HCT116 (cell line): ENCODE measurements around the gene CHCHD3. TPM values are rescaled to one million over a fixed set of nuclear protein-coding genes. Genes with fewer than 3 reads are reported as not detected.

Experiments used
- ATAC-seq: fragments of 200-7000 bp; cut with Tn5 transposase; 2 replicates; pipeline ENCODE4 v1.9.1; 2020; ENCODE audit warnings: mild to moderate bottlenecking, moderate library complexity
- BruUV-seq: library from RNA; stranded (reverse); fragments of 400-500 nt; replicated peaks from 2 replicates; lab custom pipeline; 2021; lab: Mats Ljungman, UMichigan
- CTCF ChIA-PET: fragments of 300-600 bp; sonication (Branson Sonifier 250); formaldehyde crosslinking; loops from one replicate; lab custom pipeline; 2021; ENCODE audit warnings: antibody characterized with exemption; lab: Charles Lee
- POLR2A ChIA-PET: fragments of 300-600, 350-600 bp; sonication (Branson Sonifier 250); formaldehyde crosslinking; loops from one replicate; lab custom pipeline; 2021; ENCODE audit warnings: antibody characterized with exemption; lab: Charles Lee
- RAD21 ChIA-PET, 2 experiments: fragments of 300-600 bp; sonication (Branson Sonifier 250); formaldehyde crosslinking; loops; one replicate each; lab custom pipeline; 2023; ENCODE audit warnings: low total read pairs in 2 of 2; ENCODE audit not compliant: uncharacterized antibody in 2 of 2, unreplicated experiment in 2 of 2, low non-redundant PET in 1 of 2; lab: Charles Lee
- DNase-seq: peaks from one replicate; pipeline ENCODE4 v3.0.0-alpha.2; 2010; ENCODE audit warnings: low read depth, low spot score
- H2AFZ ChIP-seq: fragments of 200-600 bp; shearing (Covaris generic), sonication (generic); 2 replicates; pipeline ENCODE4 v1.6.1; 2017; ENCODE audit warnings: low read depth, mixed run types, mixed read lengths, antibody characterized with exemption, low read length; ENCODE audit not compliant: poor library complexity, severe bottlenecking
- H3K27ac ChIP-seq: 2 replicates; pipeline ENCODE4 v1.5.1; 2012; ENCODE audit warnings: low read depth, low read length
- H3K27me3 ChIP-seq: fragments of 200-600 bp; sonication (generic); 2 replicates; pipeline ENCODE4 v1.6.1; 2016; ENCODE audit warnings: mixed run types, low read length, mixed read lengths; ENCODE audit not compliant: insufficient read depth
- H3K36me3 ChIP-seq, 2 experiments: fragments of 200-500 bp in 1 of 2; fragments of 200-600 bp in 1 of 2; sonication (Bioruptor generic) in 1 of 2; sonication (generic) in 1 of 2; 2 replicates each; pipeline versions ENCODE4 v1.5.1 to v1.6.1; 2014 to 2016; ENCODE audit warnings: low read length in 2 of 2, inconsistent platforms in 1 of 2, mixed read lengths in 1 of 2, mixed run types in 1 of 2; ENCODE audit not compliant: insufficient read depth in 2 of 2, control insufficient read depth in 1 of 2
- H3K4me1 ChIP-seq, 2 experiments: fragments of 200-600 bp in 1 of 2; sonication (generic) in 1 of 2; 2 replicates each; pipeline versions ENCODE4 v1.5.1 to v1.6.1; 2012 to 2017; ENCODE audit warnings: low read length in 2 of 2, inconsistent platforms in 1 of 2, mild to moderate bottlenecking in 1 of 2, mixed read lengths in 1 of 2, mixed run types in 1 of 2, moderate library complexity in 1 of 2; ENCODE audit not compliant: insufficient read depth in 2 of 2, control insufficient read depth in 1 of 2
- H3K4me2 ChIP-seq: fragments of 200-600 bp; sonication (generic); 2 replicates; pipeline ENCODE4 v1.6.1; 2017; ENCODE audit warnings: mixed run types, low read length, mixed read lengths
- H3K4me3 ChIP-seq, 2 experiments: fragments of 200-600 bp in 1 of 2; sonication (generic) in 1 of 2; replicated peaks in 1 of 2; 2 replicates each; pipeline ENCODE4 v1.5.1; 2011 to 2016; ENCODE audit warnings: low read length in 2 of 2, control low read depth in 1 of 2, low read depth in 1 of 2, mild to moderate bottlenecking in 1 of 2, mixed read lengths in 1 of 2, mixed run types in 1 of 2
- H3K79me2 ChIP-seq: fragments of 200-600 bp; sonication (generic); 2 replicates; pipeline ENCODE4 v1.6.1; 2017; ENCODE audit warnings: mild to moderate bottlenecking, mixed run types, low read length, moderate library complexity, mixed read lengths; ENCODE audit not compliant: insufficient read depth
- H3K9ac ChIP-seq: fragments of 200-600 bp; sonication (generic); 2 replicates; pipeline ENCODE4 v1.6.1; 2016; ENCODE audit warnings: low read length, mixed read lengths
- H3K9me2 ChIP-seq: fragments of 200-600 bp; sonication (generic), shearing (Covaris generic); 2 replicates; pipeline ENCODE4 v1.6.1; 2017; ENCODE audit warnings: mixed run types, mild to moderate bottlenecking, moderate library complexity; ENCODE audit not compliant: insufficient read depth
- H3K9me3 ChIP-seq, 2 experiments: fragments of 200-500 bp in 1 of 2; fragments of 200-600 bp in 1 of 2; sonication (Bioruptor generic) in 1 of 2; sonication (generic) in 1 of 2; 2 replicates each; pipeline ENCODE4 v1.6.1; 2014 to 2017; ENCODE audit warnings: low read length in 2 of 2, mixed read lengths in 2 of 2, inconsistent platforms in 1 of 2, low read depth in 1 of 2, mild to moderate bottlenecking in 1 of 2, mixed run types in 1 of 2, moderate library complexity in 1 of 2; ENCODE audit not compliant: control insufficient read depth in 1 of 2, insufficient read depth in 1 of 2
- H4K20me1 ChIP-seq: fragments of 200-600 bp; sonication (generic), shearing (Covaris generic); 2 replicates; pipeline ENCODE4 v1.6.1; 2017; ENCODE audit warnings: mixed run types, mild to moderate bottlenecking, moderate library complexity; ENCODE audit not compliant: insufficient read depth
- ATF3 ChIP-seq: IDR thresholded peaks from 2 replicates; pipeline ENCODE4 v1.6.1; 2012
- CEBPB ChIP-seq: IDR thresholded peaks from 2 replicates; pipeline ENCODE4 v1.6.1; 2012; ENCODE audit warnings: low read depth
- CTCF ChIP-seq, 3 experiments: fragments of 200-600 bp in 1 of 3; sonication (generic) in 1 of 3; IDR thresholded peaks in 2 of 3; conservative IDR thresholded peaks in 1 of 3; 2 replicates each; pipeline ENCODE4 v1.5.1; 2012 to 2017; ENCODE audit warnings: low read depth in 2 of 3, low read length in 2 of 3, antibody characterized with exemption in 1 of 3, borderline replicate concordance in 1 of 3, control low read depth in 1 of 3, mild to moderate bottlenecking in 1 of 3, mixed read lengths in 1 of 3, mixed run types in 1 of 3, moderate library complexity in 1 of 3; ENCODE audit not compliant: insufficient read depth in 1 of 3
- EGR1 ChIP-seq: IDR thresholded peaks from 2 replicates; pipeline ENCODE4 v1.6.1; 2012; ENCODE audit warnings: low read depth
- ELF1 ChIP-seq: IDR thresholded peaks from 2 replicates; pipeline ENCODE4 v1.6.1; 2012; ENCODE audit warnings: low read depth, borderline replicate concordance
- EZH2 ChIP-seq: fragments of 200-600 bp; sonication (generic); IDR thresholded peaks from 2 replicates; pipeline ENCODE4 v1.6.1; 2017; ENCODE audit warnings: antibody characterized with exemption, mixed run types
- EZH2phosphoT487 ChIP-seq: fragments of 200-600 bp; IDR thresholded peaks from 2 replicates; pipeline ENCODE4 v1.6.1; 2018; ENCODE audit warnings: antibody characterized with exemption, borderline replicate concordance
- FOSL1 ChIP-seq: IDR thresholded peaks from 2 replicates; pipeline ENCODE4 v1.6.1; 2012; ENCODE audit warnings: low read depth
- JUND ChIP-seq: IDR thresholded peaks from 2 replicates; pipeline ENCODE4 v1.6.1; 2012
- POLR2A ChIP-seq: IDR thresholded peaks from 2 replicates; pipeline ENCODE4 v1.7.0; 2011; ENCODE audit warnings: borderline replicate concordance; ENCODE audit not compliant: insufficient read depth, insufficient read length; ENCODE audit errors: extremely low read depth
- POLR2AphosphoS5 ChIP-seq: IDR thresholded peaks from 2 replicates; pipeline ENCODE4 v1.6.1; 2011; ENCODE audit warnings: mild to moderate bottlenecking, low read depth, low read length, moderate library complexity
- RAD21 ChIP-seq: IDR thresholded peaks from 2 replicates; pipeline ENCODE4 v1.6.1; 2012; ENCODE audit warnings: low read depth, mild to moderate bottlenecking
- REST ChIP-seq: IDR thresholded peaks from 2 replicates; pipeline ENCODE4 v1.6.1; 2012; ENCODE audit warnings: low read depth
- YY1 ChIP-seq: IDR thresholded peaks from 2 replicates; pipeline ENCODE4 v1.6.1; 2011; ENCODE audit warnings: low read length, low read depth, moderate library complexity, mild to moderate bottlenecking; ENCODE audit not compliant: insufficient replicate concordance; ENCODE audit errors: extremely low read depth
- ZFX ChIP-seq: fragments of 450-650 bp; IDR thresholded peaks from 2 replicates; pipeline ENCODE4 v1.6.1; 2017
- ZNF274 ChIP-seq: fragments of 200-500 bp; sonication (Bioruptor generic); IDR thresholded peaks from 2 replicates; pipeline ENCODE4 v1.6.1; 2014; ENCODE audit warnings: mild to moderate bottlenecking, low read depth, low read length, inconsistent platforms
- intact Hi-C: fragments of 100-400 bp; cut with micrococcal nuclease; formaldehyde crosslinking; loops from 2 replicates; pipeline ENCODE4 v1.10.0; 2022
- total RNA-seq: library from RNA; stranded (reverse); gene quantifications from one replicate; pipeline ENCODE4 v1.2.1, GENCODE V29; 2021; ENCODE audit not compliant: unreplicated experiment

CHCHD3 gene
- total RNA-seq, 1 experiment from 2014 or later, result 73.5 TPM

GRCh38 chr7:132858760-132859159 is 223.1 kb downstream of the CHCHD3 start:
- H3K27me3 ChIP-seq, result no peaks in the 10 kb centered on the region
- no peak for DNase-seq
- no peaks in the 10 kb centered on the region; a peak in 1 of 4 replicates for H3K9me3 ChIP-seq
- H3K4me3 ChIP-seq, result no peak overlapping the region
- no peak overlapping the region for H3K27ac ChIP-seq
- H3K4me1 ChIP-seq, result no peaks in the 10 kb centered on the region
- H3K9me2 ChIP-seq, result no peaks in the 10 kb centered on the region
- RAD21 ChIA-PET, result no interaction called here
- POLR2A ChIA-PET, result no interaction called here
- no peak for ATAC-seq
- H3K79me2 ChIP-seq, result no peaks in the 10 kb centered on the region
- no peak overlapping the region for H3K4me2 ChIP-seq
- no peaks in the 10 kb centered on the region for H3K36me3 ChIP-seq
- no TSS peak for BruUV-seq
- intact Hi-C loops, result no loop called here
- peaks cover 9% of the 10 kb centered on the region; the same call in 1 of the 2 replicates for H4K20me1 ChIP-seq
- TF ChIP-seq CTCF (IDR thresholded peaks at IDR 0.05 in 2 of 3, conservative IDR thresholded peaks at IDR 0.05 in 1 of 3; ENCODE audit: borderline replicate concordance in 1 of 3, insufficient read depth in 1 of 3, low read depth in 2 of 3, low read length in 2 of 3), result no peak
- no peak for TF ChIP-seq EZH2phosphoT487
- no peak for TF ChIP-seq YY1
- TF ChIP-seq RAD21, result no peak
- no peak for TF ChIP-seq ELF1
- no peak for TF ChIP-seq ZNF274
- TF ChIP-seq FOSL1, result no peak
- no peak for TF ChIP-seq CEBPB
- no peak for TF ChIP-seq ZFX
- TF ChIP-seq POLR2AphosphoS5, result no peak
- no peak for TF ChIP-seq JUND
- TF ChIP-seq ATF3, result no peak
- TF ChIP-seq REST, result no peak
- no peak for TF ChIP-seq EZH2
- TF ChIP-seq EGR1, result no peak
- TF ChIP-seq POLR2A, result no peak
- CTCF ChIA-PET, result interaction anchor here (0.6 kb wide), 1 partner anchor 606 kb away, joined by 4 read pairs; no protein-coding TSS in a partner anchor
- H2AFZ ChIP-seq, result no peak overlapping the region
- no peak overlapping the region for H3K9ac ChIP-seq
